ENCODE results near the gene IFI27.

DNA sequence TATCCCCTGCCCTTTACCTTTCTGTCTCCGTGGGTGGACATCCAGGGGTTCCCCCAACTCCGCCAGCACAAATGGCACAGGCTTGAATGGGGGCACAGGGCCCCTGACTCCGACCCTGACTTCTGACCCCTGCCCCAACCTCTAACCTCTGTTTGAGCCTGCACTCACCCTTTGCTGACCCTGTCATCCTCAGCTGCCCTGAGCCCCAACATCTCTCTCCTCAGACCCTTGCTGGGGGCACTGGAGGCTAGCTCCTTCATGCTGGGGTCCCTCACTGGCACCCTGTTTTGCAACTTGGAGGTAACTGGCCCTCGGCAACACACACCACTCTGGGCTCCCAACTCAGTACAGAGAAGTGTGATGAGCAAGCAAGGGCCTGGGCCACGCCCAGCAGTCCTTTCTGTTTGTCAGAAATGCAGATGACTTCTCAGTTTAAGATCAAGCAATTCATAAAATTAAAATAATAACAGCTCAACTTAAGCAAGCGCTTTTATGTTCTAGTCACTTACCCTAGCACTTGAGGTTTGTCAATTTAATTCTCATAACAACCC, 2.1 kb downstream of the IFI27 start:
- TF ChIP-seq ZNF624 (tag by site-specific recombination; IDR thresholded peaks at IDR 0.05) (no peak), ZNF76 (tag by site-specific recombination; IDR thresholded peaks at IDR 0.05; ENCODE audit: borderline replicate concordance, low read depth) (no peak), ZNF777 (tag by site-specific recombination; IDR thresholded peaks at IDR 0.05; ENCODE audit: borderline replicate concordance) (no peak), ZNF146 (tag by site-specific recombination; IDR thresholded peaks at IDR 0.05) (no peak), ZBTB1 (tag by site-specific recombination; IDR thresholded peaks at IDR 0.05) (no peak)
- TF ChIP-seq, protein P1, sequence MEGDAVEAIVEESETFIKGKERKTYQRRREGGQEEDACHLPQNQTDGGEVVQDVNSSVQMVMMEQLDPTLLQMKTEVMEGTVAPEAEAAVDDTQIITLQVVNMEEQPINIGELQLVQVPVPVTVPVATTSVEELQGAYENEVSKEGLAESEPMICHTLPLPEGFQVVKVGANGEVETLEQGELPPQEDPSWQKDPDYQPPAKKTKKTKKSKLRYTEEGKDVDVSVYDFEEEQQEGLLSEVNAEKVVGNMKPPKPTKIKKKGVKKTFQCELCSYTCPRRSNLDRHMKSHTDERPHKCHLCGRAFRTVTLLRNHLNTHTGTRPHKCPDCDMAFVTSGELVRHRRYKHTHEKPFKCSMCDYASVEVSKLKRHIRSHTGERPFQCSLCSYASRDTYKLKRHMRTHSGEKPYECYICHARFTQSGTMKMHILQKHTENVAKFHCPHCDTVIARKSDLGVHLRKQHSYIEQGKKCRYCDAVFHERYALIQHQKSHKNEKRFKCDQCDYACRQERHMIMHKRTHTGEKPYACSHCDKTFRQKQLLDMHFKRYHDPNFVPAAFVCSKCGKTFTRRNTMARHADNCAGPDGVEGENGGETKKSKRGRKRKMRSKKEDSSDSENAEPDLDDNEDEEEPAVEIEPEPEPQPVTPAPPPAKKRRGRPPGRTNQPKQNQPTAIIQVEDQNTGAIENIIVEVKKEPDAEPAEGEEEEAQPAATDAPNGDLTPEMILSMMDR (tag by site-specific recombination; IDR thresholded peaks at IDR 0.05), result no peak
- TF ChIP-seq, protein P2, sequence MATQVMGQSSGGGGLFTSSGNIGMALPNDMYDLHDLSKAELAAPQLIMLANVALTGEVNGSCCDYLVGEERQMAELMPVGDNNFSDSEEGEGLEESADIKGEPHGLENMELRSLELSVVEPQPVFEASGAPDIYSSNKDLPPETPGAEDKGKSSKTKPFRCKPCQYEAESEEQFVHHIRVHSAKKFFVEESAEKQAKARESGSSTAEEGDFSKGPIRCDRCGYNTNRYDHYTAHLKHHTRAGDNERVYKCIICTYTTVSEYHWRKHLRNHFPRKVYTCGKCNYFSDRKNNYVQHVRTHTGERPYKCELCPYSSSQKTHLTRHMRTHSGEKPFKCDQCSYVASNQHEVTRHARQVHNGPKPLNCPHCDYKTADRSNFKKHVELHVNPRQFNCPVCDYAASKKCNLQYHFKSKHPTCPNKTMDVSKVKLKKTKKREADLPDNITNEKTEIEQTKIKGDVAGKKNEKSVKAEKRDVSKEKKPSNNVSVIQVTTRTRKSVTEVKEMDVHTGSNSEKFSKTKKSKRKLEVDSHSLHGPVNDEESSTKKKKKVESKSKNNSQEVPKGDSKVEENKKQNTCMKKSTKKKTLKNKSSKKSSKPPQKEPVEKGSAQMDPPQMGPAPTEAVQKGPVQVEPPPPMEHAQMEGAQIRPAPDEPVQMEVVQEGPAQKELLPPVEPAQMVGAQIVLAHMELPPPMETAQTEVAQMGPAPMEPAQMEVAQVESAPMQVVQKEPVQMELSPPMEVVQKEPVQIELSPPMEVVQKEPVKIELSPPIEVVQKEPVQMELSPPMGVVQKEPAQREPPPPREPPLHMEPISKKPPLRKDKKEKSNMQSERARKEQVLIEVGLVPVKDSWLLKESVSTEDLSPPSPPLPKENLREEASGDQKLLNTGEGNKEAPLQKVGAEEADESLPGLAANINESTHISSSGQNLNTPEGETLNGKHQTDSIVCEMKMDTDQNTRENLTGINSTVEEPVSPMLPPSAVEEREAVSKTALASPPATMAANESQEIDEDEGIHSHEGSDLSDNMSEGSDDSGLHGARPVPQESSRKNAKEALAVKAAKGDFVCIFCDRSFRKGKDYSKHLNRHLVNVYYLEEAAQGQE (tag by site-specific recombination; IDR thresholded peaks at IDR 0.05), result no peak
- TF ChIP-seq, protein P3, sequence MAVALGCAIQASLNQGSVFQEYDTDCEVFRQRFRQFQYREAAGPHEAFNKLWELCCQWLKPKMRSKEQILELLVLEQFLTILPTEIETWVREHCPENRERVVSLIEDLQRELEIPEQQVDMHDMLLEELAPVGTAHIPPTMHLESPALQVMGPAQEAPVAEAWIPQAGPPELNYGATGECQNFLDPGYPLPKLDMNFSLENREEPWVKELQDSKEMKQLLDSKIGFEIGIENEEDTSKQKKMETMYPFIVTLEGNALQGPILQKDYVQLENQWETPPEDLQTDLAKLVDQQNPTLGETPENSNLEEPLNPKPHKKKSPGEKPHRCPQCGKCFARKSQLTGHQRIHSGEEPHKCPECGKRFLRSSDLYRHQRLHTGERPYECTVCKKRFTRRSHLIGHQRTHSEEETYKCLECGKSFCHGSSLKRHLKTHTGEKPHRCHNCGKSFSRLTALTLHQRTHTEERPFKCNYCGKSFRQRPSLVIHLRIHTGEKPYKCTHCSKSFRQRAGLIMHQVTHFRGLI (tag by site-specific recombination; IDR thresholded peaks at IDR 0.05), result no peak
- TF ChIP-seq, protein P4, sequence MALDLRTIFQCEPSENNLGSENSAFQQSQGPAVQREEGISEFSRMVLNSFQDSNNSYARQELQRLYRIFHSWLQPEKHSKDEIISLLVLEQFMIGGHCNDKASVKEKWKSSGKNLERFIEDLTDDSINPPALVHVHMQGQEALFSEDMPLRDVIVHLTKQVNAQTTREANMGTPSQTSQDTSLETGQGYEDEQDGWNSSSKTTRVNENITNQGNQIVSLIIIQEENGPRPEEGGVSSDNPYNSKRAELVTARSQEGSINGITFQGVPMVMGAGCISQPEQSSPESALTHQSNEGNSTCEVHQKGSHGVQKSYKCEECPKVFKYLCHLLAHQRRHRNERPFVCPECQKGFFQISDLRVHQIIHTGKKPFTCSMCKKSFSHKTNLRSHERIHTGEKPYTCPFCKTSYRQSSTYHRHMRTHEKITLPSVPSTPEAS (tag by site-specific recombination; IDR thresholded peaks at IDR 0.05), result no peak

Measured in HEK293 (cell line).